ENCODE results near the gene FBXW5. TPM values are rescaled to one million over a fixed set of nuclear protein-coding genes. Genes with fewer than 3 reads are reported as not detected.

The FBXW5 gene
- total RNA-seq, 1 experiment from 2014 or later: 50.8 TPM

GRCh38 chr9:136920734-136921231 lies 23.8 kb downstream of the FBXW5 start:
- Mint-ChIP-seq H3K36me3 (ENCODE audit: insufficient read depth, unreplicated experiment) (peaks cover 47% of the 10 kb centered on the region), H3K27me3 (ENCODE audit: unreplicated experiment) (no peaks in the 10 kb centered on the region), H3K27ac (ENCODE audit: unreplicated experiment) (no peak overlapping the region), H3K4me3 (ENCODE audit: low read depth, unreplicated experiment) (no peak overlapping the region), H3K4me1 (ENCODE audit: low read depth, unreplicated experiment) (no peaks in the 10 kb centered on the region), H3K9me3 (ENCODE audit: low read depth, unreplicated experiment) (no peaks in the 10 kb centered on the region)
- no peak for DNase-seq
- intact Hi-C loops (cut with micrococcal nuclease; ENCODE audit: unreplicated experiment): no loop called here
- TF ChIP-seq CTCF (IDR thresholded peaks at IDR 0.05; ENCODE audit: unreplicated experiment): no peak
- CTCF ChIA-PET: no interaction called here
- BruUV-seq (replicated peaks): no TSS peak

- intact Hi-C loops (cut with micrococcal nuclease; ENCODE audit: unreplicated experiment): no loop called here
- H3K9me3 Mint-ChIP-seq (ENCODE audit: low read depth, unreplicated experiment): no peaks in the 10 kb centered on the region
- no peak overlapping the region for H3K27ac Mint-ChIP-seq (ENCODE audit: unreplicated experiment)
- CTCF ChIA-PET: no interaction called here
- no peaks in the 10 kb centered on the region for H3K27me3 Mint-ChIP-seq (ENCODE audit: unreplicated experiment)
- no peak for DNase-seq
- H3K4me3 Mint-ChIP-seq (ENCODE audit: low read depth, unreplicated experiment): no peak overlapping the region
- peaks cover 51% of the 10 kb centered on the region for H3K36me3 Mint-ChIP-seq (ENCODE audit: insufficient read depth, unreplicated experiment)
- H3K4me1 Mint-ChIP-seq (ENCODE audit: low read depth, unreplicated experiment): no peaks in the 10 kb centered on the region
- no TSS peak for BruUV-seq (replicated peaks)
- TF ChIP-seq CTCF (IDR thresholded peaks at IDR 0.05; ENCODE audit: unreplicated experiment): no peak
Observed at GRCh38 chr9:136920069-136920468, 24.5 kb downstream of the FBXW5 start.

- no peak for TF ChIP-seq CTCF (IDR thresholded peaks at IDR 0.05; ENCODE audit: unreplicated experiment)
- Mint-ChIP-seq H3K4me1 (ENCODE audit: low read depth, unreplicated experiment) (no peaks in the 10 kb centered on the region), H3K9me3 (ENCODE audit: low read depth, unreplicated experiment) (no peaks in the 10 kb centered on the region), H3K4me3 (ENCODE audit: low read depth, unreplicated experiment) (no peak overlapping the region), H3K27me3 (ENCODE audit: unreplicated experiment) (no peaks in the 10 kb centered on the region), H3K27ac (ENCODE audit: unreplicated experiment) (no peak overlapping the region), H3K36me3 (ENCODE audit: insufficient read depth, unreplicated experiment) (peaks cover 50% of the 10 kb centered on the region)
- CTCF ChIA-PET: no interaction called here
- no peak for DNase-seq
- BruUV-seq (replicated peaks): no TSS peak
- intact Hi-C loops (cut with micrococcal nuclease; ENCODE audit: unreplicated experiment): no loop called here
Observed at GRCh38 chr9:136917902-136918301, 26.6 kb downstream of the FBXW5 start.

GRCh38 chr9:136916330-136917184 lies 28.0 kb downstream of the FBXW5 start:
- CTCF ChIA-PET: no interaction called here
- Mint-ChIP-seq H3K27ac (ENCODE audit: unreplicated experiment) (no peak overlapping the region), H3K36me3 (ENCODE audit: insufficient read depth, unreplicated experiment) (peaks cover 44% of the 10 kb centered on the region), H3K9me3 (ENCODE audit: low read depth, unreplicated experiment) (no peaks in the 10 kb centered on the region), H3K27me3 (ENCODE audit: unreplicated experiment) (no peaks in the 10 kb centered on the region), H3K4me1 (ENCODE audit: low read depth, unreplicated experiment) (no peaks in the 10 kb centered on the region), H3K4me3 (ENCODE audit: low read depth, unreplicated experiment) (no peak overlapping the region)
- TF ChIP-seq CTCF (IDR thresholded peaks at IDR 0.05; ENCODE audit: unreplicated experiment): no peak
- DNase-seq: no peak
- no TSS peak for BruUV-seq (replicated peaks)
- intact Hi-C loops (cut with micrococcal nuclease; ENCODE audit: unreplicated experiment): no loop called here
